Lung (tissue), 12 donors: ENCODE measurements around the gene GSE1. TPM values are rescaled to one million over a fixed set of nuclear protein-coding genes. Genes with fewer than 3 reads are reported as not detected.

Experiments used
- ATAC-seq: fragments of 200-7000 bp; cut with Tn5 transposase; one replicate; pipeline ENCODE4 v1.9.1; 2020; ENCODE audit warnings: moderate number of reproducible peaks; ENCODE audit not compliant: insufficient read depth, low FRiP score
- DNase-seq, 3 donors: peaks; one replicate each; pipeline ENCODE4 v3.0.0-alpha.2; 2013 to 2017
- H3K27ac ChIP-seq, 2 donors: one replicate each; pipeline ENCODE4 v1.5.1; 2013; ENCODE audit warnings: mild to moderate bottlenecking in 2 of 2, moderate library complexity in 2 of 2, control low read depth in 1 of 2, inconsistent platforms in 1 of 2, low read depth in 1 of 2, low read length in 1 of 2
- H3K27me3 ChIP-seq, 3 donors: one replicate each; pipeline ENCODE4 v1.5.1; 2013; ENCODE audit warnings: low read length in 2 of 3; ENCODE audit not compliant: control insufficient read depth in 3 of 3, insufficient read depth in 3 of 3
- H3K36me3 ChIP-seq, 4 donors: one replicate each; pipeline ENCODE4 v1.5.1; 2013; ENCODE audit warnings: low read length in 4 of 4, mild to moderate bottlenecking in 1 of 4, moderate library complexity in 1 of 4; ENCODE audit not compliant: control insufficient read depth in 4 of 4, insufficient read depth in 4 of 4
- H3K4me1 ChIP-seq, 5 donors: one replicate each; pipeline ENCODE4 v1.5.1; 2013; ENCODE audit warnings: low read length in 5 of 5, mild to moderate bottlenecking in 2 of 5, moderate library complexity in 1 of 5; ENCODE audit not compliant: control insufficient read depth in 5 of 5, insufficient read depth in 5 of 5
- H3K4me3 ChIP-seq: one replicate; pipeline ENCODE4 v1.5.1; 2013; ENCODE audit warnings: mild to moderate bottlenecking, control low read depth, moderate library complexity
- H3K9ac ChIP-seq, 2 donors: one replicate each; pipeline ENCODE4 v1.5.1; 2013; ENCODE audit warnings: low read length in 2 of 2, control low read depth in 1 of 2; ENCODE audit not compliant: insufficient read depth in 1 of 2
- H3K9me3 ChIP-seq, 4 donors: one replicate each; pipeline ENCODE4 v1.5.1; 2013; ENCODE audit warnings: low read length in 3 of 4, mild to moderate bottlenecking in 1 of 4, moderate library complexity in 1 of 4; ENCODE audit not compliant: control insufficient read depth in 4 of 4, insufficient read depth in 3 of 4
- CTCF ChIP-seq: IDR thresholded peaks from 2 replicates; pipeline ENCODE4 v1.5.1; 2012; ENCODE audit warnings: mild to moderate bottlenecking; ENCODE audit errors: control extremely low read depth, extremely low read depth
- WGBS, 2 donors: extraction: QIAGEN DNeasy Blood & Tissue Kit; methylation state at CpG; one replicate each; pipeline ENCODE4 v1.1.7; 2013; 5-methylcytosine and 5-hydroxymethylcytosine counted together
- polyA plus RNA-seq, 2 donors: library from polyadenylated mRNA; stranded (reverse); fragments of 200-250 nt; gene quantifications; one replicate each; pipeline ENCODE4 v1.2.1, GENCODE V29; 2013
- total RNA-seq, 2 donors: library from RNA; depleted of rRNA in 1 of 2; stranded (reverse); fragments of >200 nt in 1 of 2; gene quantifications; one replicate each; pipeline ENCODE4 v1.2.1, GENCODE V29; 2014 to 2021
- donor health status: control.
- donor health status: control.
- donor health status: Bipolar disorder and iron deficiency.
- donor health status: healthy.
- donor health status: DM: yes; HTN: yes; CAD: no.

GSE1 gene
- total and polyA plus RNA-seq, 4 donors: 21.3 to 122 (median 74.7) TPM

GRCh38 chr16:85664580-85665372 is 51.7 kb downstream of the GSE1 start:
- no peak for TF ChIP-seq CTCF
- ATAC-seq (no peak), DNase-seq (no peak)
- no peaks in the 10 kb centered on the region for H3K9me3 ChIP-seq
- H3K36me3 ChIP-seq: peaks cover 21 to 82% (median 67%) of the 10 kb centered on the region in 4 donors
- H3K27ac ChIP-seq: no peak overlapping the region
- WGBS, 2 donors: 95% methylated on average over 27 of the region's 27 CpGs
- H3K4me3 ChIP-seq: no peak overlapping the region
- no peak overlapping the region for H3K9ac ChIP-seq
- H3K4me1 ChIP-seq: no peaks in the 10 kb centered on the region
- H3K27me3 ChIP-seq: no peaks in the 10 kb centered on the region

DNA sequence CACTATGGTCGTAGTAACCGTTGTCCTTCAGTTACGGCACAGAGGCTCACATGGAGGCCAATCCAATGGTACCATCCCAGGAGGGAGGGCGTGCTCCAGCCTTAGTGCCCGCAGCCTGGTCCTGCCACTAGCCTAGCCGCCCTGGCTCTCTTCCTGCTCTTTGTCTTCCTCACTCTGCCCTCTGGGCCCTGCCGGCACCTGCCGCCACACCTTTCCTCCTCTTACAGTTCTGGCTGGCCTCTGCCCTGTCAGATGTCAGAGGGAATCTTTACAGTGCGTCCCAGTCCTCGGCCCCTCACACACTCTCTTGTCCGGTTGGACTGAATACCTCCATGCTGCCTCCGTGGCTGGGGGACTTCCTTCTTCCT is 52.2 kb downstream of the GSE1 start:
- no peaks in the 10 kb centered on the region for H3K27me3 ChIP-seq
- peaks cover 21 to 80% (median 69%) of the 10 kb centered on the region in 4 donors for H3K36me3 ChIP-seq
- no peak overlapping the region for H3K27ac ChIP-seq
- no peaks in the 10 kb centered on the region for H3K9me3 ChIP-seq
- no peaks in the 10 kb centered on the region for H3K4me1 ChIP-seq
- H3K9ac ChIP-seq: no peak overlapping the region
- WGBS, 2 donors: 93 to 94% methylated on average over 12 of the region's 12 CpGs
- no peak for TF ChIP-seq CTCF
- no peak for DNase-seq
- H3K4me3 ChIP-seq: no peak overlapping the region
- ATAC-seq: no peak

- DNase-seq: no peak
- 94% methylated on average over 13 of the region's 13 CpGs for WGBS, 2 donors
Observed at GRCh38 chr16:85665929-85666328, 52.8 kb downstream of the GSE1 start.

More at GRCh38 chr16:85665929-85666328, 52.8 kb downstream of the GSE1 start:
- no peak for ATAC-seq
- no peak overlapping the region for H3K27ac ChIP-seq
- no peaks in the 10 kb centered on the region for H3K9me3 ChIP-seq
- no peak overlapping the region for H3K9ac ChIP-seq
- H3K27me3 ChIP-seq: no peaks in the 10 kb centered on the region
- no peaks in the 10 kb centered on the region for H3K4me1 ChIP-seq
- peaks cover 22 to 83% (median 72%) of the 10 kb centered on the region in 4 donors for H3K36me3 ChIP-seq
- no peak overlapping the region for H3K4me3 ChIP-seq
- no peak for TF ChIP-seq CTCF
